LNCAP (cell line): ENCODE data around the gene CC2D2A.

ENCODE experiments used
- CTCF ChIP-seq: fragments of 450-650 bp; IDR thresholded peaks from 2 replicates; pipeline ENCODE4 v1.5.1; 2017; ENCODE audit warnings: mild to moderate bottlenecking

CC2D2A gene

GRCh38 chr4:15542760-15543159, 73.1 kb downstream of the CC2D2A start:
- TF ChIP-seq CTCF: no peak

- no peak for TF ChIP-seq CTCF
These were observed 74.0 kb downstream of the CC2D2A start for GRCh38 chr4:15543537-15544247.

- no peak for TF ChIP-seq CTCF
These were observed 74.6 kb downstream of the CC2D2A start for GRCh38 chr4:15544248-15544729.

- no peak for TF ChIP-seq CTCF
These were observed 75.7 kb downstream of the CC2D2A start for GRCh38 chr4:15545371-15545770.

- TF ChIP-seq CTCF: no peak
These were observed 77.7 kb downstream of the CC2D2A start for GRCh38 chr4:15547392-15547791.

GRCh38 chr4:15550491-15550890, 80.8 kb downstream of the CC2D2A start:
- TF ChIP-seq CTCF: no peak

- TF ChIP-seq CTCF: no peak
These were observed 82.2 kb downstream of the CC2D2A start for GRCh38 chr4:15551740-15552446.
